T47D (cell line): ENCODE results near the gene HP1BP3.
A peak's percentile ranks its signal among the peaks of the same experiment; 100 is the strongest.

ENCODE experiments used
- DNase-seq, 2 experiments: peaks; one replicate each; pipeline versions ENCODE4 v3.0.0 to v3.0.0-alpha.2; 2011 to 2012; ENCODE audit warnings: low read depth in 1 of 2, low spot score in 1 of 2
- JUND ChIP-seq: IDR thresholded peaks from 2 replicates; pipeline ENCODE4 v1.6.1; 2012; ENCODE audit warnings: low read depth
- in situ Hi-C: cut with HindIII; loops from 2 replicates; pipeline ENCODE4 v1.10.0; 2016; ENCODE audit warnings: low sequenced_read_pairs, low pct_unique_long_range_greater_than_20kb

HP1BP3 gene

GRCh38 chr1:20710469-20711284 is 76.4 kb downstream of the HP1BP3 start:
- in situ Hi-C loops, result no loop called here
- DNase-seq, result no peak
- no peak for TF ChIP-seq JUND

- no peak for TF ChIP-seq JUND
- no peak for DNase-seq
- in situ Hi-C loops, result no loop called here
Observed at GRCh38 chr1:20709868-20710267, 77.2 kb downstream of the HP1BP3 start.

DNA sequence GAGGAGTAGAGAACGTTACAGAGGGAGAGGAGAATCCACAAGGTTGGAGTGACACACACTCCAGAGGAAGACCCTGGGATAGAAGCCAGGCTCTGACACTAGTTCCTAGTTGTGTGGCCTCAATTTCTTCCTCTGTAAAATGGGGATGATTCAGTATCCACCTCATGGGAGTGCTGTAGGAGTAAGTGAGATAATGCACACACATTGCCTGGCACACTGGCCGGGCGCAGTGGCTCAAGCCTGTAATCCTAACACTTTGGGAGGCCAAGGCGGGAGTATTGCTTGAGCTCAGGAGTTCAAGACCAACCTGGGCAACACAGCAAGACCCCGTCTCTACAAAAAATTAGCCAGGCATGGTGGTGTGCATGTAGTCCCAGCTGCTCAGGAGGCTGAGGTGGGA is 78.2 kb downstream of the HP1BP3 start:
- DNase-seq, result no peak
- in situ Hi-C loops, result no loop called here
- TF ChIP-seq JUND, result no peak

DNA sequence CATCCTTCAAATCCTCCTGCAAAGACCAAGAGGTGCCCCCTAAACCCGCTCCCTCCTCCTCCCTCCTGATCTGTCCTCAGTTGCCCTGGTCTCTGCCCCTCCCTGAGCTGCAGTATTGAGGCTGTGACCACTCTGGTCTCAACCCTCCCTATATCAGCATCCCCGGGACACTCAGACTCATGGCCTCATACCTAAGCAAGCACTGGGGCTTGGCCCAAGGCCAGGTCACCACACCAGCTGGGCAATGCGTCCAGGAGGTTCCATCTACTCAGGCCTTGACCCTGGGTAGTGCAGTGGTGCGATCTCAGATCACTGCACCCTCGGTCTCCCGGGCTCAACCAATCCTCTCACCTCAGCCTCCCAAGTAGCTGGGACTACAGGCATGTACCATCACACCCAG is 79.0 kb downstream of the HP1BP3 start:
- no peak for DNase-seq
- in situ Hi-C loops, result no loop called here
- no peak for TF ChIP-seq JUND

DNA sequence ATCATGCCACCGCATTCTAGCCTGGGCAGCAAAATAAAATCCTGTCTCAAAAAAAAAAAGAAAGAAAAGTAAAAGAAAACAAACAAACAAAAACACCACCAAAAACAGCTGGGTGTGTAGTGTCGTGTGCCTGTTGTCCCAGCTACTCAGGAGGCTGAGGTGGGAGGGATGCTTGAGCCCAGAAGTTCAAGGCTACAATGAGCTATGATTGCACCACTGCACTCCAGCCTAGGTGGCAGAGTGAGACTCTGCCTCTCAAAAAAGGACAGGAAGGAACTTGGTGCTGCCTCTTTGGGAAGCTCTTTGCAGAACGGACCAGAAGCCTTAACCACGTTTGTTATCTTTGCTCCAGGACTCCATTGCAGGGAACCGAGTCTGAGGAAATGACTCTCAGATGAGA is 80.3 kb downstream of the HP1BP3 start:
- DNase-seq, result no peak
- TF ChIP-seq JUND, result no peak
- in situ Hi-C loops, result no loop called here

GRCh38 chr1:20705203-20705755 is 81.8 kb downstream of the HP1BP3 start:
- DNase-seq, result no peak
- in situ Hi-C loops, result no loop called here
- TF ChIP-seq JUND, result no peak

DNA sequence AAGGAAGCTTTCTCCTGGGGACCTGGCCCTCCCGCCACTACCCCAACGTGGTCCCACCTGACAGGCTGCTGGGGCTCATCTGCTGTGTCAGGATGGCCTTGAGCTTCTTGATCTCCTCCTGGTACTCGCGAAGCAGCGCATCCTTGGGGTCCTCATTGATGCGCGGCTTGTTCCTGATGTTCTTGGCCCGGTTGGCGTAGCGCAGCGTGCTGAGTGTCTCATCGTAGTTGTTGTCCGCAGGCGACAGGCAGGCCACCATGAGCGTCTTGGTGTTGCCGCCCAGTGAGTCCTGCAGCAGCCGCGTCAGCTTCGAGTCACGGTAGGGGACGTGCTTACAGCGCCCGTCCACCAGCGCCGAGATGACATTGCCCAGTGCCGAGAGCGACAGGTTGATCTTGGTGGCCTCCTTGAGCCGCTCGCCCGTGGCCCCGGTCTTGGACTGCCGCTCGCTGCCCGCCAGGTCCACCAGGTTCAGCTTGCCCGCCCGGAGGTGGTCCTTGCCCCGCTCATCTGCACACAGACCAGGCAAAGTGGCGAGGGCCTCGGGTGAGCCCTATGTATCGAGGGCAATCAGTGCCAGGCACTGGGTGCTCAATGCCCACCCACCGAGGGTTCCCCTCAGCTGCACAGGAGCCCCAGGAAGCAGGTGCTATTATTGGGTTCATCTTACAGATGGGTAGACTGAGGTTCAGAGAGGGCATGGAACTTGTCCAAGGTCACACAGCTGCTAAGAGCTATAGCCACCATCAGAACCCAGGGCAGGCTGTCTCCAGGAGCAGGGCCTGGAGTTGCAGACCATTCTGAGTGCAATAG is 82.5 kb downstream of the HP1BP3 start:
- in situ Hi-C loops, result no loop called here
- TF ChIP-seq JUND, result no peak
- no peak for DNase-seq

GRCh38 chr1:20703124-20703756 is 83.9 kb downstream of the HP1BP3 start:
- in situ Hi-C loops, result no loop called here
- no peak for DNase-seq
- TF ChIP-seq JUND, result no peak

- peak in 1 of 2 experiments; percentile 46 for DNase-seq
- TF ChIP-seq JUND, result no peak
- in situ Hi-C loops, result no loop called here
Observed at GRCh38 chr1:20702416-20702815, 84.7 kb downstream of the HP1BP3 start.

DNA sequence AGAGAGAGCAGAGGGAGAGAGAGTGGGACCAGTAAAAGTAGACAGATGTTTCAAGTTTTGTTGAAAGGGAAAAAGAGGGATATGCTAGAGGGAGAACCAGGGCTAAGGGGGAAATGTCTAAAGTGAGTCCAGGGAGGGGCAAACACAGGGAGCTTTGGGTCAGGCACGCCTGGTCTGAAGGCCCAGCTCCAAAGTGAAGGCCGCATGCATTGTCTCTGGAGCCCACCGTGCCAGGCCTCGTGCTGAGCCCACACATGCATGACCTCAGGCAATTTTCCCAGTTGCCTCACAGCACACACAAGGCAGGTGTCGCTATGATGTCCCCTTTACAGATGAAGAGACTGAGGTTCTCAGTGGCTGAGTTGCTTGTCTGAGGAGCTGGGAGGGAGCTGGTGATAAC is 85.3 kb downstream of the HP1BP3 start:
- in situ Hi-C loops, result no loop called here
- no peak for DNase-seq
- TF ChIP-seq JUND, result no peak

DNA sequence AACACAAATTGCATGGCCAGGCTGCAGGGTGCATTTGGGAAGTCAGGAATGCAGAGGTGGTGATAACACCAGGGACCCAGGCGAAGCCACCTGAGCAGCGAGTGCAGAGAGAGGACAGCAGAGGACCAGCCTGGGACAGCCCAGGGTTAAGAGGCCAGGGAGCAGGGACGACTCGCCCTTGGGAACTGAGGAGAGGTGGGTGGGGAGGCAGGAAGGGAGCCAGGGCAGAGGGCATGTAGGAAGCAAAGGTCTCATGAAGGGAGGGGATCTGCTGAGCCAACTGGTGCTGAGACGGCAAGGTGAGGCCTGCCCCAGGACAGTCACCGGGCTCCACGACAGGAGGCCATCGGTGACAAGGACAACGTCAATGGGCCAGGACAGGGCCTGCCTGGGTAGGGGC is 85.7 kb downstream of the HP1BP3 start:
- TF ChIP-seq JUND, result no peak
- no peak for DNase-seq
- in situ Hi-C loops, result no loop called here

GRCh38 chr1:20700636-20701215 is 86.4 kb downstream of the HP1BP3 start:
- no peak for TF ChIP-seq JUND
- in situ Hi-C loops, result no loop called here
- peak in 1 of 2 experiments; percentile 25 for DNase-seq
